Central memory CD8-positive, alpha-beta T cell (primary cell): ENCODE results near the gene TBX2.
"Not testable (repeated sequence)": the region's sequence is repeated elsewhere in the genome, so short reads cannot be mapped to it uniquely, and the experiment has no call there.

ENCODE experiments used
- ATAC-seq: fragments of 150-1000 bp; cut with Tn5 transposase; replicated peaks from 2 replicates; pipeline ENCODE4 v1.10.0; 2022; ENCODE audit warnings: mild to moderate bottlenecking, moderate FRiP score, moderate number of reproducible peaks; ENCODE audit not compliant: poor library complexity, severe bottlenecking; ENCODE audit errors: extremely low read depth
- DNase-seq, 2 donors: peaks; one replicate each; pipeline ENCODE4 v3.0.0; 2021; ENCODE audit warnings: low spot score in 2 of 2
- H3K27ac Mint-ChIP-seq: one replicate; pipeline ENCODE4 v1.8.0; 2022; ENCODE audit warnings: low read depth, mild to moderate bottlenecking, moderate library complexity, mixed read lengths
- H3K27me3 Mint-ChIP-seq: one replicate; pipeline ENCODE4 v1.8.0; 2022; ENCODE audit warnings: mixed read lengths
- H3K36me3 Mint-ChIP-seq: one replicate; pipeline ENCODE4 v1.8.0; 2022; ENCODE audit warnings: mild to moderate bottlenecking, moderate library complexity, mixed read lengths; ENCODE audit not compliant: insufficient read depth
- H3K4me1 Mint-ChIP-seq: one replicate; pipeline ENCODE4 v1.8.0; 2022; ENCODE audit warnings: mixed read lengths
- H3K4me3 Mint-ChIP-seq: one replicate; pipeline ENCODE4 v1.8.0; 2022; ENCODE audit warnings: mild to moderate bottlenecking, moderate library complexity, mixed read lengths
- H3K9me3 Mint-ChIP-seq: one replicate; pipeline ENCODE4 v1.8.0; 2022; ENCODE audit warnings: mixed read lengths

TBX2 gene

GRCh38 chr17:61431594-61432311 is 32.1 kb downstream of the TBX2 start:
- peaks cover 2% of the 10 kb centered on the region for H3K36me3 Mint-ChIP-seq
- peaks cover 25% of the 10 kb centered on the region for H3K27me3 Mint-ChIP-seq
- no peaks in the 10 kb centered on the region for H3K4me1 Mint-ChIP-seq
- H3K9me3 Mint-ChIP-seq: peaks cover under 1% of the 10 kb centered on the region
- DNase-seq (no peak), ATAC-seq (no peak)
- H3K27ac Mint-ChIP-seq: no peak overlapping the region
- H3K4me3 Mint-ChIP-seq: no peak overlapping the region

DNA sequence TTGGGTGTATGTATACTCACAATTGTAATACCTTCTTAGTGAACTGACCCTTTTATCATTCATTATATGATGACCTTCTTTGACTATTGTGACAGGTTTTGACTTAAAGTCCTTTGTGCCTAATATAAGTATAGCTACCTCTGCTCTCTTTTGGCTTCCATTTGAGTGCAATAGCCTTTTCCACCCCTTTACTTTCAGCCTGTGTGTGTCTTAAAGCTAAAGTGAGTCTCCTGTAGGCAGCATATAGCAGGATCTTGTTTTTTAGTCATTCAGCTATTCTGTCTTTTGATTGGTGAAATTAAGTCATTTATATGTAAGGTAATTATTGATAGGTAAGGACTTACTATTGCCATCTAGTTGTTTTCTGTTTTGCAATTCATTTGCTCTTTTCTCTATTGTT is 36.6 kb downstream of the TBX2 start:
- H3K27ac Mint-ChIP-seq: no peak overlapping the region
- no peak overlapping the region for H3K4me3 Mint-ChIP-seq
- no peak for ATAC-seq
- no peaks in the 10 kb centered on the region for H3K4me1 Mint-ChIP-seq
- H3K9me3 Mint-ChIP-seq: peaks cover 14% of the 10 kb centered on the region
- H3K36me3 Mint-ChIP-seq: no peaks in the 10 kb centered on the region
- DNase-seq: no peak
- peaks cover 63% of the 10 kb centered on the region for H3K27me3 Mint-ChIP-seq

- no peak for ATAC-seq
- H3K36me3 Mint-ChIP-seq: no peaks in the 10 kb centered on the region
- DNase-seq: no peak
- peaks cover 69% of the 10 kb centered on the region for H3K27me3 Mint-ChIP-seq
- H3K27ac Mint-ChIP-seq: no peak overlapping the region
- H3K4me3 Mint-ChIP-seq: no peak overlapping the region
- H3K4me1 Mint-ChIP-seq: no peaks in the 10 kb centered on the region
- peaks cover 14% of the 10 kb centered on the region for H3K9me3 Mint-ChIP-seq
These were observed 37.5 kb downstream of the TBX2 start for GRCh38 chr17:61436995-61437704.

GRCh38 chr17:61440697-61441096 is 41.1 kb downstream of the TBX2 start:
- peaks cover 14% of the 10 kb centered on the region for H3K9me3 Mint-ChIP-seq
- H3K4me3 Mint-ChIP-seq: no peak overlapping the region
- no peak overlapping the region for H3K27ac Mint-ChIP-seq
- ATAC-seq (no peak), DNase-seq (no peak)
- H3K36me3 Mint-ChIP-seq: no peaks in the 10 kb centered on the region
- no peaks in the 10 kb centered on the region for H3K4me1 Mint-ChIP-seq
- H3K27me3 Mint-ChIP-seq: peaks cover 67% of the 10 kb centered on the region

GRCh38 chr17:61441507-61441906 is 41.9 kb downstream of the TBX2 start:
- not testable (repeated sequence) for ATAC-seq, H3K27ac Mint-ChIP-seq, H3K4me1 Mint-ChIP-seq, DNase-seq, H3K36me3 Mint-ChIP-seq, H3K4me3 Mint-ChIP-seq
- Mint-ChIP-seq H3K9me3 (peaks cover 14% of the 10 kb centered on the region), H3K27me3 (peaks cover 67% of the 10 kb centered on the region)

DNA sequence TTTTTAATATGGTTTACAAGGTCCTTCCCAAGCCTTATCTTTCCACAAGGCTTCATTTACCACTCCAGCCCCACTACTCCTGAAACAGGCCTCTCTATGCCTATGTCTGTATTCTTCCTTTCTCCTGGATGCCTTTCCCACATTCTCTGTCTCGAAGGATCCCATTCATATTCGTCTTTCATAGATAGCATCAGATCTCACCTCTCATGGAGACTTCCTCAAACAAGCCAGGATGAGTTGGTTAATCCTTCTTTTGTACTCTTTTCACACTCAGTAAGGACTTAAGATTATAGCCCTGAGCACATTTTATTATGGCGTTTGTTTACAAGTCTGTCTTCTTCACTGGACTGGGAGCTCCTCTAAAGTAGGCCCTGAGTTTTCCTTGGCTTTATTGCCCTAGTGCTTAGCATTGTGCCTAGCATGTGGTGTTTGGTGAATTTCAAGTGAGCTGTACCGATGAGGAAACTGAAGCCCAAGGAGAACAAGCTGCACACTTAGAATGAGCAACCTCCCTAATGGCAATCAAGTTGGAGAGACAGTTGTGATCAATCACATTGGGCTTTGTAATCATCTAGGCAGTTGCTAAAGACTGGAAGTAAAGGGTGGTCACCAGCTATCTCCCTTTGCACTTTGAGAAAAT is 42.6 kb downstream of the TBX2 start:
- peaks cover 9% of the 10 kb centered on the region for H3K9me3 Mint-ChIP-seq
- no peak overlapping the region for H3K27ac Mint-ChIP-seq
- DNase-seq (no peak), ATAC-seq (no peak)
- H3K36me3 Mint-ChIP-seq: no peaks in the 10 kb centered on the region
- no peaks in the 10 kb centered on the region for H3K4me1 Mint-ChIP-seq
- H3K4me3 Mint-ChIP-seq: no peak overlapping the region
- peaks cover 59% of the 10 kb centered on the region for H3K27me3 Mint-ChIP-seq

- H3K36me3 Mint-ChIP-seq: no peaks in the 10 kb centered on the region
- DNase-seq (no peak), ATAC-seq (no peak)
- H3K9me3 Mint-ChIP-seq: peaks cover 4% of the 10 kb centered on the region
- no peak overlapping the region for H3K4me3 Mint-ChIP-seq
- H3K27me3 Mint-ChIP-seq: peaks cover 52% of the 10 kb centered on the region
- H3K4me1 Mint-ChIP-seq: no peaks in the 10 kb centered on the region
- H3K27ac Mint-ChIP-seq: no peak overlapping the region
These were observed 43.3 kb downstream of the TBX2 start for GRCh38 chr17:61442878-61443474.

GRCh38 chr17:61443475-61443882 is 43.8 kb downstream of the TBX2 start:
- Mint-ChIP-seq H3K9me3 (peaks cover 4% of the 10 kb centered on the region), H3K4me1 (no peaks in the 10 kb centered on the region), H3K36me3 (no peaks in the 10 kb centered on the region), H3K4me3 (no peak overlapping the region), H3K27ac (no peak overlapping the region), H3K27me3 (peaks cover 52% of the 10 kb centered on the region)
- ATAC-seq: no peak
- no peak for DNase-seq

- no peak for DNase-seq
- peaks cover 4% of the 10 kb centered on the region for H3K9me3 Mint-ChIP-seq
- no peak for ATAC-seq
- no peaks in the 10 kb centered on the region for H3K4me1 Mint-ChIP-seq
- no peak overlapping the region for H3K27ac Mint-ChIP-seq
- H3K4me3 Mint-ChIP-seq: no peak overlapping the region
- H3K27me3 Mint-ChIP-seq: peaks cover 47% of the 10 kb centered on the region
- H3K36me3 Mint-ChIP-seq: no peaks in the 10 kb centered on the region
These were observed 44.4 kb downstream of the TBX2 start for GRCh38 chr17:61444075-61444474.

DNA sequence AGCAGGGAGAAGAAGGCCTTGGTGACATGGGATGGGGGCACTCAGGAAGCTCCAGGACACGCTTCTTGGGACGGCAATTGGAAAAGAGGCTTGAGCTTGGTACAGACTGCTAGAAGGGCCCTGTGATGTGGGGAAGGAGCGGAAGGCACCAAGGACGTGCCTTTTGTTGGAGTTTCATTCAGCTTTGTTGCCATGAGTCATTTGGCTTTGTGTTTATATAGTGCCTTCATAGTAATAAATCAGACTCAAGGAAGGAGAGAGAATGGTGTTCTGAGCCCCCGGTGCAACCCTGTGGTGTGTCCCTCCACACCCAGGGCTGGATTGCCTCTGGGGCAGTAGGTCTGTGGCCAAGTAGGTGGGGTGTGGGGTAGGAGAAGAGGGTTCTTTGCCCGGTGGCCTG is 45.2 kb downstream of the TBX2 start:
- peaks cover 4% of the 10 kb centered on the region for H3K9me3 Mint-ChIP-seq
- no peak overlapping the region for H3K4me3 Mint-ChIP-seq
- ATAC-seq: no peak
- no peaks in the 10 kb centered on the region for H3K4me1 Mint-ChIP-seq
- H3K36me3 Mint-ChIP-seq: no peaks in the 10 kb centered on the region
- no peak for DNase-seq
- peaks cover 41% of the 10 kb centered on the region for H3K27me3 Mint-ChIP-seq
- H3K27ac Mint-ChIP-seq: no peak overlapping the region

GRCh38 chr17:61447358-61447757 is 47.7 kb downstream of the TBX2 start:
- H3K27ac Mint-ChIP-seq: no peak overlapping the region
- H3K4me1 Mint-ChIP-seq: no peaks in the 10 kb centered on the region
- H3K36me3 Mint-ChIP-seq: peaks cover 3% of the 10 kb centered on the region

DNA sequence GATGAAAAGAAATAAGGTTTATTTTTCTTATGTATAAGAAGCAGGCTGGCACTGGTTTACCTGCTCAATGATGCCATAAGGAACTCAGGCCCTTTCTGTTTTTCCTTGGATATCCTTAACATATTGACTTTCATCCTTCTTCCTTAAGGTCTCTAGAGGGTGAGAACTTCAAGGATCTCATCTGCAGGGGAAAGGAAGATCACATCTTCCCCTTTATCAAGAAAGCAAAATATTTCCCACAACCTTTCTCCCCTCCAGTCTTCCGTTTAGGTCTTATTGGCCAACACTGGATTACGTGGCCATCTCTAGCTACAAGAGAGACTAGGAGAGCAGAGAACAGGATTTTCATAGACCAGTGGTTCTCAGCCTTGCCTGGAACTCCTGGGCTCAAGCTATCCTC is 48.4 kb downstream of the TBX2 start:
- ATAC-seq: no peak
- H3K4me3 Mint-ChIP-seq: no peak overlapping the region
- DNase-seq: no peak
- H3K27ac Mint-ChIP-seq: no peak overlapping the region
- peaks cover 40% of the 10 kb centered on the region for H3K27me3 Mint-ChIP-seq
- H3K4me1 Mint-ChIP-seq: no peaks in the 10 kb centered on the region
- no peaks in the 10 kb centered on the region for H3K9me3 Mint-ChIP-seq
- H3K36me3 Mint-ChIP-seq: peaks cover 3% of the 10 kb centered on the region

More at GRCh38 chr17:61447358-61447757, 47.7 kb downstream of the TBX2 start:
- no peak overlapping the region for H3K4me3 Mint-ChIP-seq
- peaks cover 38% of the 10 kb centered on the region for H3K27me3 Mint-ChIP-seq
- DNase-seq: no peak
- no peak for ATAC-seq
- no peaks in the 10 kb centered on the region for H3K9me3 Mint-ChIP-seq
